Stimulated activated CD4-positive, alpha-beta T cell treated with anti-CD3 and anti-CD28 coated beads, Interleukin-2, amount 100 ng/mL, for 4 hours (primary cell): ENCODE results near the gene SNCAIP.

Experiments
- DNase-seq: peaks from one replicate; pipeline ENCODE4 v3.0.0-alpha.2; 2020; ENCODE audit warnings: low read depth

Gene SNCAIP

GRCh38 chr5:122507581-122507980 lies 195.5 kb downstream of the SNCAIP start:
- no peak for DNase-seq

- no peak for DNase-seq
These were observed 196.6 kb downstream of the SNCAIP start for GRCh38 chr5:122508623-122509022.
